T47D (cell line): Measurements from ENCODE around the gene HECTD1.
"Not testable (repeated sequence)": the region's sequence is repeated elsewhere in the genome, so short reads cannot be mapped to it uniquely, and the experiment has no call there.

Experiments used
- DNase-seq, 2 experiments: peaks; one replicate each; pipeline versions ENCODE4 v3.0.0 to v3.0.0-alpha.2; 2011 to 2012; ENCODE audit warnings: low read depth in 1 of 2, low spot score in 1 of 2
- JUND ChIP-seq: IDR thresholded peaks from 2 replicates; pipeline ENCODE4 v1.6.1; 2012; ENCODE audit warnings: low read depth
- in situ Hi-C: cut with HindIII; loops from 2 replicates; pipeline ENCODE4 v1.10.0; 2016; ENCODE audit warnings: low sequenced_read_pairs, low pct_unique_long_range_greater_than_20kb

HECTD1 gene

GRCh38 chr14:31212893-31213292 lies 5.3 kb upstream of the HECTD1 start:
- in situ Hi-C loops: no loop called here
- DNase-seq: no peak
- no peak for TF ChIP-seq JUND

GRCh38 chr14:31209605-31210004 lies 2.0 kb upstream of the HECTD1 start:
- TF ChIP-seq JUND: no peak

GRCh38 chr14:31208546-31209424 lies 1.2 kb upstream of the HECTD1 start:
- no peak for DNase-seq
- in situ Hi-C loops: no loop called here
- no peak for TF ChIP-seq JUND

More at GRCh38 chr14:31209605-31210004, 2.0 kb upstream of the HECTD1 start:
- in situ Hi-C loops: no loop called here
- no peak for DNase-seq

GRCh38 chr14:31207287-31207754 lies 272 bp downstream of the HECTD1 start:
- TF ChIP-seq JUND: no peak
- in situ Hi-C loops: no loop called here
- peak in 1 of 2 experiments; percentile 92 for DNase-seq

GRCh38 chr14:31206536-31207286 lies 882 bp downstream of the HECTD1 start:
- no peak for TF ChIP-seq JUND
- DNase-seq: peak; percentile 30 to 45
- in situ Hi-C loops: no loop called here

- in situ Hi-C loops: no loop called here
- DNase-seq: peak; percentile 26 to 36
- TF ChIP-seq JUND: no peak
Measured at GRCh38 chr14:31205681-31206535, 1.7 kb downstream of the HECTD1 start.

- in situ Hi-C loops: no loop called here
- no peak for DNase-seq
- no peak for TF ChIP-seq JUND
Measured at GRCh38 chr14:31204593-31205534, 2.7 kb downstream of the HECTD1 start.

- DNase-seq, in situ Hi-C loops: not testable (repeated sequence)
Measured at GRCh38 chr14:31203899-31204592, 3.5 kb downstream of the HECTD1 start.

GRCh38 chr14:31203414-31203742 lies 4.2 kb downstream of the HECTD1 start:
- TF ChIP-seq JUND: no peak
- in situ Hi-C loops: no loop called here
- DNase-seq: no peak

GRCh38 chr14:31201111-31201510 lies 6.5 kb downstream of the HECTD1 start:
- in situ Hi-C loops: no loop called here
- DNase-seq: no peak
- TF ChIP-seq JUND: no peak

- TF ChIP-seq JUND: no peak
- in situ Hi-C loops: no loop called here
- no peak for DNase-seq
Measured at GRCh38 chr14:31200702-31200990, 6.9 kb downstream of the HECTD1 start.
